ENCODE data around the gene PTS. TPM values are rescaled to one million over a fixed set of nuclear protein-coding genes. Genes with fewer than 3 reads are reported as not detected.

Gene PTS
- total and polyA plus RNA-seq, 9 of the 15 experiments (the other 6 are each of a cell fraction or from before 2014, with no cell fraction given), result 27.1 to 72.7 (median 41.1) TPM

DNA sequence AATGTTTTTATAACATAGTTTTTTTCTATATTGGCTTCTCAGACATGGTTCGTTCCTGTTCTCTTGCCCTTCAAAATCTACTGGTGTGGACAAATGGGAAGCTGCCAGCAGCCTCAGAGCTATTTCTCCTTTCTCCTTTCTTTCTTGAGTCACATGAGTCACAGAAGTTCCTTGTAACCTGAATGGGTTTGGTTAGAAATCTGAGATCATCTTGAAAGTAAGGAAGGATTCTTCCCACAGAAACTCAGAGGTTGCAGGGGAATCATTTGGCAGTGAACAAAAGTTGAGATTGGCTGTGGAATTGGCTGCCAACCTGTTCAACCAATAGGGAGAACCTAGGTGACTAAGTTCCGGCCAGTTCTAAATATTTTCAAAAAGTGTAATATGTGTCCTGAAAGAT lies 22.0 kb downstream of the PTS start (continued):
- TF ChIP-seq ZNF282 (CRISPR knock-in tag; IDR thresholded peaks at IDR 0.05), result no peak
- TF ChIP-seq MEIS2 (IDR thresholded peaks at IDR 0.05; ENCODE audit: partially characterized antibody), result no peak
- TF ChIP-seq ZNF695 (CRISPR knock-in tag; IDR thresholded peaks at IDR 0.05), result no peak
- no peak for TF ChIP-seq MEF2A (IDR thresholded peaks at IDR 0.05; ENCODE audit: control insufficient read depth, low read depth, low read length)
- TF ChIP-seq, protein P1, sequence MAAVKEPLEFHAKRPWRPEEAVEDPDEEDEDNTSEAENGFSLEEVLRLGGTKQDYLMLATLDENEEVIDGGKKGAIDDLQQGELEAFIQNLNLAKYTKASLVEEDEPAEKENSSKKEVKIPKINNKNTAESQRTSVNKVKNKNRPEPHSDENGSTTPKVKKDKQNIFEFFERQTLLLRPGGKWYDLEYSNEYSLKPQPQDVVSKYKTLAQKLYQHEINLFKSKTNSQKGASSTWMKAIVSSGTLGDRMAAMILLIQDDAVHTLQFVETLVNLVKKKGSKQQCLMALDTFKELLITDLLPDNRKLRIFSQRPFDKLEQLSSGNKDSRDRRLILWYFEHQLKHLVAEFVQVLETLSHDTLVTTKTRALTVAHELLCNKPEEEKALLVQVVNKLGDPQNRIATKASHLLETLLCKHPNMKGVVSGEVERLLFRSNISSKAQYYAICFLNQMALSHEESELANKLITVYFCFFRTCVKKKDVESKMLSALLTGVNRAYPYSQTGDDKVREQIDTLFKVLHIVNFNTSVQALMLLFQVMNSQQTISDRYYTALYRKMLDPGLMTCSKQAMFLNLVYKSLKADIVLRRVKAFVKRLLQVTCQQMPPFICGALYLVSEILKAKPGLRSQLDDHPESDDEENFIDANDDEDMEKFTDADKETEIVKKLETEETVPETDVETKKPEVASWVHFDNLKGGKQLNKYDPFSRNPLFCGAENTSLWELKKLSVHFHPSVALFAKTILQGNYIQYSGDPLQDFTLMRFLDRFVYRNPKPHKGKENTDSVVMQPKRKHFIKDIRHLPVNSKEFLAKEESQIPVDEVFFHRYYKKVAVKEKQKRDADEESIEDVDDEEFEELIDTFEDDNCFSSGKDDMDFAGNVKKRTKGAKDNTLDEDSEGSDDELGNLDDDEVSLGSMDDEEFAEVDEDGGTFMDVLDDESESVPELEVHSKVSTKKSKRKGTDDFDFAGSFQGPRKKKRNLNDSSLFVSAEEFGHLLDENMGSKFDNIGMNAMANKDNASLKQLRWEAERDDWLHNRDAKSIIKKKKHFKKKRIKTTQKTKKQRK (IDR thresholded peaks at IDR 0.05; ENCODE audit: borderline replicate concordance, low read depth, low read length), result no peak
- no peak for TF ChIP-seq ZNF224 (CRISPR knock-in tag; IDR thresholded peaks at IDR 0.05)
- no peak for TF ChIP-seq ZNF217 (CRISPR knock-in tag; IDR thresholded peaks at IDR 0.05)

Measured in K562 (cell line).